Activated B cell treated with CpG ODN at 0.5 μM for 24 hours (primary cell): ENCODE results near the gene CTNNA2. TPM values are rescaled to one million over a fixed set of nuclear protein-coding genes. Genes with fewer than 3 reads are reported as not detected.

ENCODE experiments used
- ATAC-seq: fragments of 200-7000 bp; cut with Tn5 transposase; one replicate; pipeline ENCODE4 v1.10.0; 2021; ENCODE audit warnings: low read depth, mild to moderate bottlenecking, moderate library complexity
- CTCF ChIA-PET: fragments of 350-600 bp; sonication (Branson Sonifier 250); formaldehyde crosslinking; loops from one replicate; lab custom pipeline; 2021; ENCODE audit warnings: antibody characterized with exemption; lab: Charles Lee
- POLR2A ChIA-PET: fragments of 350-600 bp; sonication (Branson Sonifier 250); formaldehyde crosslinking; loops from one replicate; lab custom pipeline; 2021; ENCODE audit warnings: antibody characterized with exemption; lab: Charles Lee
- DNase-seq: peaks from one replicate; pipeline ENCODE4 v3.0.0; 2022
- H3K27ac Mint-ChIP-seq: one replicate; pipeline ENCODE4 v1.8.0; 2020; ENCODE audit warnings: mixed read lengths
- H3K27me3 Mint-ChIP-seq: one replicate; pipeline ENCODE4 v1.8.0; 2021; ENCODE audit warnings: mixed read lengths
- H3K36me3 Mint-ChIP-seq: one replicate; pipeline ENCODE4 v1.8.0; 2021; ENCODE audit warnings: low read depth, mixed read lengths
- H3K4me1 Mint-ChIP-seq: one replicate; pipeline ENCODE4 v1.8.0; 2021; ENCODE audit warnings: mixed read lengths
- H3K4me3 Mint-ChIP-seq: one replicate; pipeline ENCODE4 v1.8.0; 2020; ENCODE audit warnings: mild to moderate bottlenecking, mixed read lengths
- H3K9me3 Mint-ChIP-seq: one replicate; pipeline ENCODE4 v1.8.0; 2020; ENCODE audit warnings: mixed read lengths
- CTCF ChIP-seq: fragments of 200-600 bp; IDR thresholded peaks from one replicate; pipeline ENCODE4 v1.8.0; 2022; ENCODE audit warnings: antibody characterized with exemption, mild to moderate bottlenecking
- intact Hi-C: fragments of 100-400 bp; cut with micrococcal nuclease; formaldehyde crosslinking; loops from one replicate; pipeline ENCODE4 v1.15.1; 2024
- total RNA-seq: library from RNA; stranded (reverse); gene quantifications from 2 replicates; pipeline ENCODE4 v1.2.3, GENCODE V29; 2022

The CTNNA2 gene
- total RNA-seq, 1 donor from 2014 or later: not detected

- no peak for TF ChIP-seq CTCF
- POLR2A ChIA-PET: no interaction called here
- no peak for ATAC-seq
These were observed 637.1 kb downstream of the CTNNA2 start for GRCh38 chr2:80149991-80150390.

GRCh38 chr2:80151248-80151647 lies 638.4 kb downstream of the CTNNA2 start:
- H3K27me3 Mint-ChIP-seq: no peaks in the 10 kb centered on the region

More at GRCh38 chr2:80149991-80150390, 637.1 kb downstream of the CTNNA2 start:
- Mint-ChIP-seq H3K36me3 (no peaks in the 10 kb centered on the region), H3K4me3 (no peak overlapping the region), H3K9me3 (peaks cover 2% of the 10 kb centered on the region), H3K4me1 (no peaks in the 10 kb centered on the region), H3K27me3 (no peaks in the 10 kb centered on the region), H3K27ac (no peak overlapping the region)
- DNase-seq: no peak
- CTCF ChIA-PET: no interaction called here
- intact Hi-C loops: no loop called here

GRCh38 chr2:80151651-80152050 lies 638.8 kb downstream of the CTNNA2 start:
- H3K27ac Mint-ChIP-seq: no peak overlapping the region
- TF ChIP-seq CTCF: no peak
- H3K4me1 Mint-ChIP-seq: no peaks in the 10 kb centered on the region
- ATAC-seq: no peak
- ChIA-PET POLR2A (no interaction called here), CTCF (no interaction called here)
- H3K36me3 Mint-ChIP-seq: no peaks in the 10 kb centered on the region
- H3K9me3 Mint-ChIP-seq: no peaks in the 10 kb centered on the region
- no peaks in the 10 kb centered on the region for H3K27me3 Mint-ChIP-seq
- H3K4me3 Mint-ChIP-seq: no peak overlapping the region
- intact Hi-C loops: no loop called here
- no peak for DNase-seq

More at GRCh38 chr2:80151248-80151647, 638.4 kb downstream of the CTNNA2 start:
- Mint-ChIP-seq H3K9me3 (peaks cover 2% of the 10 kb centered on the region), H3K4me3 (no peak overlapping the region), H3K27ac (no peak overlapping the region), H3K4me1 (no peaks in the 10 kb centered on the region), H3K36me3 (no peaks in the 10 kb centered on the region)
- intact Hi-C loops: no loop called here
- ChIA-PET CTCF (no interaction called here), POLR2A (no interaction called here)
- no peak for ATAC-seq
- TF ChIP-seq CTCF: no peak
- DNase-seq: no peak

- no peak for DNase-seq
- Mint-ChIP-seq H3K36me3 (no peaks in the 10 kb centered on the region), H3K4me1 (no peaks in the 10 kb centered on the region), H3K27ac (no peak overlapping the region), H3K4me3 (no peak overlapping the region), H3K27me3 (no peaks in the 10 kb centered on the region), H3K9me3 (peaks cover 2% of the 10 kb centered on the region)
- ChIA-PET POLR2A (no interaction called here), CTCF (no interaction called here)
- intact Hi-C loops: no loop called here
- ATAC-seq: no peak
- TF ChIP-seq CTCF: no peak
These were observed 640.3 kb downstream of the CTNNA2 start for GRCh38 chr2:80153151-80153550.

GRCh38 chr2:80153768-80154167 lies 640.9 kb downstream of the CTNNA2 start:
- DNase-seq (no peak), ATAC-seq (no peak)
- CTCF ChIA-PET: no interaction called here
- POLR2A ChIA-PET: no interaction called here
- Mint-ChIP-seq H3K9me3 (peaks cover 2% of the 10 kb centered on the region), H3K4me1 (no peaks in the 10 kb centered on the region), H3K36me3 (no peaks in the 10 kb centered on the region), H3K27me3 (no peaks in the 10 kb centered on the region), H3K4me3 (no peak overlapping the region), H3K27ac (no peak overlapping the region)
- no peak for TF ChIP-seq CTCF
- intact Hi-C loops: no loop called here
